DMS 273 (cell line): Measurements from ENCODE around the gene GADD45GIP1.
A peak's percentile ranks its signal among the peaks of the same experiment; 100 is the strongest.

Experiments
- DNase-seq: peaks from one replicate; lab custom pipeline; 2025; ENCODE audit not compliant: unreplicated experiment; lab: John Stamatoyannopoulos, UW

GADD45GIP1 gene

GRCh38 chr19:12913851-12914690 is 43.0 kb downstream of the GADD45GIP1 start:
- DNase-seq: peak; percentile 50

- DNase-seq: peak; percentile 99
Observed at GRCh38 chr19:12913011-12913561, 43.9 kb downstream of the GADD45GIP1 start.

- DNase-seq: no peak
Observed at GRCh38 chr19:12912571-12912970, 44.5 kb downstream of the GADD45GIP1 start.

GRCh38 chr19:12907166-12907565 is 49.9 kb downstream of the GADD45GIP1 start:
- no peak for DNase-seq
